KBM-7 (cell line): ENCODE measurements around the gene INKA2.
A peak's percentile ranks its signal among the peaks of the same experiment; 100 is the strongest.

Experiments used
- DNase-seq: peaks from one replicate; pipeline ENCODE4 v3.0.0-alpha.2; 2015
- in situ Hi-C: fragments of 300-500 bp; cut with MboI; formaldehyde crosslinking; loops from 2 replicates; pipeline ENCODE4 v1.14.3; 2020; ENCODE audit warnings: low sequenced_read_pairs, low pct_unique_long_range_greater_than_20kb, mixed read lengths

Gene INKA2

DNA sequence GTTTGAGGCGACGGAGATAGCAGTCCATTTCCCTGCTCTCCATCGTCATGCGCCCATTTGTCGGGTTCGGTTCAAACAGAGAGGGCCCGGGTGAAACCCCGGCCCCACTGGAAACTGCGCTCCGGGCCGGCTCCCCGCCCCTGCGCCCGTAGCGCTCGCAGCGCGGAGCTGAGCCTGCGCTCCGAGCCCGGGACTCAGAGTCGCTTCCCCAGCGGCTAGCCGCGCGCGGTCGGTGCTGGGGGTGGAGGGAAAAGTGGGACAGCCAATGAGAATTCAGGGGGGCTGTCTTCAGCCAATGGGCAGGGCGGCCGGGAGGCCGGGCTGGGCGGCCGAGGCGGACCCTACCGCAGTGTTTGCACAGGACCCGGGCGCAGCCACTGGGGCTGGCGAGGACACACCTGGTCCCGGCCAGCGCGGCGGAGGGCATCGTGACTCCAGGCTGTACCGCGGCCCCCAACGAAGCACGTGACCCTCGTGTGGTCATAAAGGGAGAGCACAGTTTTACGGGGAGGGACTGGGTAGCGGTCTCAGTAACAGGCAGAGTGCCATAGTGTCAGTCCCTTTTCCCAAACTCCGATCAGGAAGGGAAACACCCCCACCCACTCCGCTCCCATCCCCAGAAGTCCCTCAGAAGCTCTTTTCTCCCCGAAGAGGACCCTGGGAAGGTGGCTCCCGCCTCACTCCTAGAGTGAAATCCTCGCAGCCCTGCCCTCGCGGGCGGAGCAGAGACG lies at the start of gene INKA2:
Gene INKA2, minus strand, starts transcription at position 202 of the 731 bp plus-strand sequence. Its CDS starts 153 bp downstream, at position 49.
- in situ Hi-C loops: no loop called here
- peak; percentile 92 for DNase-seq

DNA sequence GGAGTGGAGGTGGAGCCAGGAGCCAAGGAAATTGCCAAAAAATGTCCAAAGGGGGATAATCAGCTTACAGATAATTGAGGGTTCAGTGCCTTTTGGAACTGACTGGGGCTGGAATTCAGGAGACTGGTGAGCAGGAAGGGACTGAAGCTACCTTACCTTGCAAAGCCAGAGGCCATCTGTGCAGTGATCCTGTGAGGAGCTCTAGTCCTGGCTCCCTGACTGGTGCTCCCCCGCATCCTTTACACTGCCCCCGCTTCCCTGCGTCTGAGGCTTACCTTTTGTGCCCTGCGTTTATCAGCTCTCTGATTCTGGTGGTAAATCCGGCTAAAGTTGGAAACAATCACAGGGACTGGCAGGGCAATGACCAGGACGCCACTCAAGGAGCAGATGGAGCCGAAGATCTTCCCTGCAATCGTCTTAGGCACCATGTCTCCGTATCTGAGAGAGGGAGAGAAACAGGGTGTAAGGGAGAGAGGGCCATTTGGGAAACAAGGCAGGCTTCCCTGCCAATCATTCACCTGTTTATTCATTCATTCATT lies 47.5 kb upstream of the INKA2 start:
- no peak for DNase-seq
- in situ Hi-C loops: no loop called here

DNA sequence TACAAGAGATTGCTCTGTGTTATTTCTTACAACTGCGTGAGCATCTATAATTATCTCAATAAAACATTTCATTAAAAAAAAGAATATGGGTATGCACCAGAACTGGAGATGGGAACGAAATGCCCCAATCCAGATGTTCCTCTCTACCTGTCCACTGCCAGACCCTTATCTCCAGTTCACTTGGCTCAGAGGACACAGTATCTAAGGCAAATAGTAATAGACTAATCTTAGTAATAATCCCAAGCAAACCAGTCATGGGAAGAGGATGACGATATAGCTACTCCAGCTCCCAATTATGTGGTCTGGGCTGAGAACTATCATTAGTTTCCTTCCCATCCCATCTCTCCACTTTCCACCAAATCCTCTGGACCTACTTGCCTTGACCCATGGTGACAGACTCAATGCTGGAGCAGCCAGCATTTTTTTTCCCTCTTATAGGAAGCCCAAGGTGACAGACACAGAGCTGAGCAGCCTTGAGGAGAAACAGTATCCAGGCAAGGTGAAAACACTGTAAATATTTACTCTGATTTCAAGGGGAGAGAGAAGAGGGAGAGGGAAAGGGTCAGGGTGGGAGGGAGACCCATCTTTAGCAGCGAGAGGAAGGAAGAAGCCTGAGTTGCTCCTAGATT lies 45.2 kb upstream of the INKA2 start:
- DNase-seq: no peak
- in situ Hi-C loops: no loop called here

DNA sequence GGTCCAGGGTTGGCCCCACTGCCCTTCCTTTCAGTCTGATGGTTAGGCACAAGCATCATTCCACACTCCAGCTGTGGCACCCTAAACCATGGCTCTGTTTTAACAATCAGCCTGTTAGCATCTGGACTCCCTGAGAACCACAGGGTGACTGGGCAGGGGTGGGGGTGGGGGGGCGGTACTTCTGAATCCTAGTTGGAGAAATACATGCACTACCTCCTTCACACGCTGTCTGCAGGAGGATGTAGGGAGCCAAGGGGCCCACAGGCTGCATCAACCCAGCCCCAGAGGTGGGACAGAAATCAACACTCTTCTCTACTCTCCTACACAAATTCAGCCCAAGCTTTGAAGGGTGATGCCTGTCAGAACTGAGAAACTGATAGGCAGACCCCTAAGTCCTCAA lies 40.4 kb upstream of the INKA2 start:
- in situ Hi-C loops: no loop called here
- no peak for DNase-seq

DNA sequence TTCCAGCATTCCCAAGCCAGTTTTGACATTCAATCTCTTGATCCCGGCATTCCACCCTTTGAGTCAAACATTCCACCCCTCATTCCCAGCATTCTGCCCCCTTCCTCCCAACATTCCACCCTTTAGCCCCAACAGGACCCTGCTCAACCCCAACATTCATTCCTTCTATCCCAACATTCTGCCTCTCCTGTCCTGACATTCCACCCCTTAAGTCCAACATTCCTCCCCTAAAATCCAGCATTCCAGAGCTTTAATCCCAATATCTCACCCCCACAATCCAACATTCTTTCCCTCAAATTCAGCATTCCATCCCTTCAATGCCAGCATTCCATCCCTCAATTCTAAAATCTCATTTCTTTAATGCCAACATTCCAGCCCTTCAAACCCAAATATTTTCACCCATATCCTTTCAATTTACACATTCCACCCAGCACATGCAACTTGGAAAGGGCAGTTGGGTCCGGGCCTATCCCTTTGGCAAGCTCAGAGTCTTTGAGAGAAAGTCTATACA lies 39.4 kb upstream of the INKA2 start:
- no peak for DNase-seq
- in situ Hi-C loops: no loop called here

DNA sequence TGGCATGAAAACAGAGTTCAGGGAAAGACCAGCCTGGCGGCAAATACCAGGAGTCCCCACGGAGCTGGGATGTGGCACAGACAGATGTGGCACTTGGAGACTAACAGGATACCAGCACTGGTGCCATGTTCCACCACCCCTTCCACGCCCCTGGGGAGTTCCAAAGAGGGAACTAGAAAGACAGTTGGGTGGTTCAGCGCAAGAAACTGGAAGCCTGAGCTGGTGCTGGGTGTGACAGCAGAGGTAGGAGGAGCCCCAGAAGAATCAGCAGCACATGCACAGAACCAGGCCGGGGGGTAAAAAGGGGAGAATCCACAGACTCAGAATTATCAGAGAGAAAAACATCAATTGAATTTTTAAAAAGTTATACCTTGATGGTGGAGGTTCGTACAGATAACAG lies 38.9 kb upstream of the INKA2 start:
- in situ Hi-C loops: no loop called here
- DNase-seq: no peak

DNA sequence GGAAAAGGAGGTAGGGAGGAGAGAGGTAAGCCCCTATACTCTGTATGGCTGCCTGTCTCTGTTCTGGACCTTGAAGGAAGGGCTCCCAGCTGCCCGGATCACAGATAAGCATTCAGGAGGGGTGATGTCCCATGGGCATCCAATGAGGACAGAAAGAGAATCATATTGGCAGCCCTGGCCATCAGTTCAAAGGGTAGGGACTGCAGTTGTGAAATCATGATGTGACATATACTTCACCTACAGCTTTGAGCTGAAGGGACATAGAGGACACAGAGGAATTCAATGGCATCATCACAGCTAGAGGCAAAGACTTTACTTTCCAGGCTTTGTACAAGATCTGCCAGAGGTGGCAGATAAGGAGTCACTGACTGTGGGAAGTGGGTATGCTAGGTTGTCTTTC lies 38.1 kb upstream of the INKA2 start:
- in situ Hi-C loops: no loop called here
- DNase-seq: no peak

DNA sequence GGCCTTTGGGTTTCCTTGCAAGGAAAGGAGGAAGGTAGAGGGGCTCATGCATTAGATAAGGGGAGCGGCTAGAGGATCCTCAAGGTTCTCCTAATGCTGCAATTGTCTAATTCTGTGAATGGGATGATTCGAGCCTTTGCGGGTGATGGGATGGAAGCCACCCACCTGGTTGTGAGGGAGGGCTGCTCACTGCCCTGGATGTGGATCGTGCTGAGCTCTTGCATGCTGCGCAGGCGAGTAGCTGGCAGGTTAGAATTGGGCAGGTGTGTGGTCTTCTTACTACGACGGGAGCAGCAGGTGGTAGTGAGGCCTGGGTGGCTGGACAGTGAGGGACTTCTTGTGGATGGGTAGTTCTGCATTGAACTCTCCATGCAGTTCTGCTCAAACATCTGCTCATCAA lies 37.7 kb upstream of the INKA2 start:
- in situ Hi-C loops: no loop called here
- no peak for DNase-seq

DNA sequence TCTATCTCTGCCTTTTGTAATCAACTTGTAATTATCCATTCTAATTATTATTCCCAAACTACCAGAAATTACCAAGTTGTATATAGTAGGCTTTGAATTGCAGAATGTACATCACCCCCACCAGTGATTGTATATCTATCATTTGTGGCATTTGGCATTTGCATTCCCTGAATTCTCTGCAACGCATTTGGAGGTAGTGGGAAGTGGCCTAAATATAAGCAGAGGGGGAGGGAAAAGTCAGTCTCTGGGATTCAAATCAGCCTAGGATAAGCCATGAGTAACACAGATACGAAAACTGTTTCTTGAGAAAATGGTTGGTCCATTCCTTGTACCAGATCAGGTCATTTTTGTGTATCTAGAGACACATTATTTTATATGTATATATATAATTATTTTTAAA lies 37.2 kb upstream of the INKA2 start:
- in situ Hi-C loops: no loop called here

DNA sequence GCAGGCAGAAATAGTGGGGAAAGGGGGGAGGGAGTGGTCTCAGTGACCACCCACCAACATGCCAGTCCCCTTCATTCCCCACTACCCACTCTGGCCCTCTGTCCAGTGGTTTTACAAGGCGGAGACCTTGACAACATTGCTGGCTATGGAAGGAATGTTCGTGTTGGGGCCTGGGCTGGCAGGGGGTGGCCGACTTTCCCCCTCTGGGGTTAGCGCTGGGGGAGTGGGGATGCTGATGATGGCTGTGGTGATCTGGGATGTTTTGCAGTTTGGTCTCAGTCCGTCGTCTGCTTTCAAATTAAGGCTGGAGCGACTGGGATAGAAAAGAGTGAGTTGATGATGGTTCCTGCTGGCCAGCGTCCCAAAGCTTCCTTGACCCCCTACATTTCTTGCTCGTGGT lies 36.8 kb upstream of the INKA2 start:
- in situ Hi-C loops: no loop called here
- DNase-seq: no peak

More for the DNA sequence above, 37.2 kb upstream of the INKA2 start:
- DNase-seq: no peak

DNA sequence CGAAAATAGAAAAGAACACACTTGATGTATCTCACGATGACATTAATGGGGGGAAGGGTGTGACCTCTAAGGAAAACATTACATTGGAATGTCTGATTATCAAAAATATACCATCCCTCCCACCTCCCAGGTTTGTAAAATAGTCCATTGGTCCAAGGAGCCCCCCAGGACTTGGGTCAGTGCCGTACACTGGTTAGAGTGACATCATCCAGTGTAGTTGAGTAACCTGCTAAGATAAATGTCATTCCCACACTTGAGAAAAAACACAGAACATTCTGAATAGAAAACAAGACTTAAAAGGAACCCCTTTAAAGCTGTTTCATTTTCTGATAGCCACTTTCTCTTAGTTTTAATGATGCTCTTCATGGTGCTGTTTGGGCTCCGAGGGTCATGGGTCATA lies 31.7 kb upstream of the INKA2 start:
- in situ Hi-C loops: no loop called here
- DNase-seq: no peak

DNA sequence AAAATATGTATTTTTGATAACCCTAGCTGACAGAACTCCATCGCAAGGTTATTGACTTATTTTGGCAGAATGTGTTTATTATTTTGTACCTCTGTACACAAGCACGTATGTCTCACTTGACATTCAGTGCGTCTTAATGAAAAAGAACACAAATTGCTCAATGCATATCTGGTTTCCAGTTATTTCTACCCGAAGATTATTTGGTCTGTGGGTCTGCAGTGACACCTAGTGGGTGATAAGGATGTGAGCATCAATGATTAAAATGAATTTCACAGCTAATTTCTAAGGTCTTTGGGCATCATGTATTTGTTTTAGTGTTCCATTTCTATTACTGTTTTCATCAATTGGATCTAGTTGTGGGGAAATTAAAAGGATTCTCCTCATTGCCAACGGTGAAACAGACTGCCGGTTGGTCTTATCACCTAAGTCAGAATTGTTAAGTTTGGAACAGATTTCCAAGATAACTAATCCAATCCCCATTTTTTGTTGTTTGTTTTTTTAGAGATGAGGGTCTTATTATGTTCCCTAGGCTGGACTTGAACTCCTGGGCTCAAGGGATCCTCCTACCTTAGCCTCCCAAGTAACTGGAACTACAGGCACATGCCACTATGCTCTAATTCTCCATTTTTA lies 30.4 kb upstream of the INKA2 start:
- in situ Hi-C loops: loop anchor here (10.0 kb wide), 1 partner anchor 545 kb away; the partner anchor contains the start of gene CHI3L2
- DNase-seq: peak; percentile 50

DNA sequence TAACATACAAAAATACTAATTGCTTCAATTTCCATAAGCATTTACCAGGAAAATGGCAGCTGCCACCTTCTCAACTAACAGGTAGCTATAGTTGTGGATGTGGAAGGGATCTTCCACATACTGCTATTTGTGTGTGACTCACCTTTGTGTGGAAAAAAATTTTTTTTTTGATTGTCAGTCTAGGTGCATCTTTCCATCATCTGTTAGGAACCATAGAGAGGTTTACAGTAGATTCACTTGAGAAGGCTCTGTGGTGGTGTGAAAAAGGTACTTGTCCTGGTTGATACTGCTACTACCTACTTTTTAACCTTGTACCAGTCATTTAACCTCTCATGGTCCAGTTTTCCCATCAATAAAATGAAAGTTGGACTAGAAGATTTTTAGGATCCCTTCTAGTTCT lies 29.4 kb upstream of the INKA2 start:
- no peak for DNase-seq
- in situ Hi-C loops: loop anchor here (10.0 kb wide), 1 partner anchor 544 kb away; the partner anchor contains the start of gene CHI3L2

DNA sequence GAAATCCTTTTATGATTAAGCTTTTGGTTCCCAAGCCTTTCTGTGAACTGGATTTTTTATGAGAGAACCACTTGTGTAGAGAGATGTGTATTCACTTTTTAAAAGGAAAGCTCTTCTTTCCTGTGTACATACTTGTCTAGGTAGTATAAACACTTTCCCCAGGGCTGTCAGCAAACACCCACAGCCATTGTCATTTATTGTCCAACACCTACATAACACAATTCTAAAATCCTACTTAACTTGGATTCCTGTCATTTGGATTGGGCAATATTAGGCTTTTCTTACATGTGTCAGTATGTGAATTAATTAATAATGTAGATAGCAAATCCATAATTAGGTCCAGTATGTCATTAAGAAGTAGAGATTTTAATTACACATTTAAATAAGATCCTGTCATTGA lies 28.8 kb upstream of the INKA2 start:
- DNase-seq: no peak
- in situ Hi-C loops: loop anchor here (10.0 kb wide), 1 partner anchor 543 kb away; the partner anchor contains the start of gene CHI3L2

DNA sequence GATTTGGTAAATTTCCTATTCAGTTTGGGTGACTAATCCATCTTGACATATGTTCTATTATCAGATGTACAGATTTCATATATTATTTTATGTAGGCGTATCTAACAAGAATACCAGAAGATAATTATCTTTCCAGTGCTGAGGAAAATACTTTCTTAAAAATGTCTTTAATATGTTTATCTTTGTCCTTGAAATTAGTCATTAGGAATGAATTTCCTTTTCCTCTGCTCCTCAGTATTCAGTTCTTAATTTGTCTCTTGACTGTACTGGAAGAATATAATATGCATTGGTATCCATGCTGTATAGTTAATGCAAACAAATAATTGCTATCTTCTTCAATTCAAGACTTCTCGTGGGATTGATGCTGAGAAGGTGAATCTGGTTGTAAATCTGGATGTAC lies 23.1 kb upstream of the INKA2 start:
- in situ Hi-C loops: loop anchor here (10.0 kb wide), 1 partner anchor 538 kb away; the partner anchor contains the start of gene CHI3L2
- no peak for DNase-seq

DNA sequence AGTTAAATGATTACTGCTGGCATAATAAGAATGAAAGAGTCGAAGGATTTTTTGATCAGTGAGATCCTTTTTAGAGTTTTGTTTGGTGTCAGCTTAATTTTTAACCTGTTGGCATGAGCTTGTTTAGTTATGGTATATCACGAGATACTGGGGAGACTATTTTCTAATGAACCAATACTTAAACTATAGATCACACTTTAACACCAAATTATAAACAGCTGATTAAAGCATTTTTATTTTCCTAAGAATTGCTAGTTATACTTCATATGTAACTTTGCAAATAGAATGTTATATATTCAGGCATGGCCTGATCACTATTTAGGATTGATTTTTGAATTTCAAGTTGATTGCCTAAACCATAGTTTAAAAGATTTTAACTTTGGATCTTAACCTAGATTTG lies 22.5 kb upstream of the INKA2 start:
- in situ Hi-C loops: loop anchor here (10.0 kb wide), 1 partner anchor 537 kb away; the partner anchor contains the start of gene CHI3L2
- no peak for DNase-seq

DNA sequence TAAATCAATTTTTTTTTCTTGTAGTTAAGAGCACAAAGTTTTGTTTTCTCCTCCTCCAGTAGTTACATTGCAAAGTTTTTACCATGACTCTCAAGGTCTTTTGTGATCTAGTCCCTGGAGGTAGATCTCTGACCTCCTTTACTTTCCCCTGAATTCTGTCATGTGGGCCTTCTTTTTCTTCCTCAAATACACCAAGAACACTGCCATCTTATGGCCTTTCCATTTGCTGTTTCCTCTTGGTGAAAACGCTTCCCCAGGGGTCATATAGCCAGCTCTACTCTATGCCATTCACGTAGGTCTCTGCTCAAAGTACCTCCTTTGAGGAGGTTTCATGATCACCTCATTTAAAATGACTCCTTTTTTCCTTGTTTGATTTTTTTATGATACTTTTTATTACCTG lies 19.2 kb upstream of the INKA2 start:
- peak; percentile 53 for DNase-seq
- in situ Hi-C loops: no loop called here

DNA sequence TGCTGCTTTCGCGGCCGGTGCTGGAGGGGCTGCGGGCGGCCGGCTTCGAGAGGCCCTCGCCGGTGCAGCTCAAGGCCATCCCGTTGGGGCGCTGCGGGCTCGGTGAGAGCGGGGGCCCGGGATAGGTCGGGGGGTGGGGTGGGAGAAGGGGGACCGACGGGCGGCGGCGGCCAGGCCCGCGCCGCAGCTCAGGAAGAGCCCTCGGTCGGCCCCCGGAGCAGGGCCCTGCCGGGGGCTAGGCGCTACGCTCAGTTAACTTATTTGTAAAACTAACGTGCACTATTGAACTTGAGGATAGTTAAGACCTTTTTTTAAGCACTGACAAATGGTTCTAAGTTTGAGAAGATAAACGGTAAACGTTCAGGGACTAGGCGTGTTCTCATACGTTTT lies 16.9 kb upstream of the INKA2 start:
- DNase-seq: no peak
- in situ Hi-C loops: no loop called here

DNA sequence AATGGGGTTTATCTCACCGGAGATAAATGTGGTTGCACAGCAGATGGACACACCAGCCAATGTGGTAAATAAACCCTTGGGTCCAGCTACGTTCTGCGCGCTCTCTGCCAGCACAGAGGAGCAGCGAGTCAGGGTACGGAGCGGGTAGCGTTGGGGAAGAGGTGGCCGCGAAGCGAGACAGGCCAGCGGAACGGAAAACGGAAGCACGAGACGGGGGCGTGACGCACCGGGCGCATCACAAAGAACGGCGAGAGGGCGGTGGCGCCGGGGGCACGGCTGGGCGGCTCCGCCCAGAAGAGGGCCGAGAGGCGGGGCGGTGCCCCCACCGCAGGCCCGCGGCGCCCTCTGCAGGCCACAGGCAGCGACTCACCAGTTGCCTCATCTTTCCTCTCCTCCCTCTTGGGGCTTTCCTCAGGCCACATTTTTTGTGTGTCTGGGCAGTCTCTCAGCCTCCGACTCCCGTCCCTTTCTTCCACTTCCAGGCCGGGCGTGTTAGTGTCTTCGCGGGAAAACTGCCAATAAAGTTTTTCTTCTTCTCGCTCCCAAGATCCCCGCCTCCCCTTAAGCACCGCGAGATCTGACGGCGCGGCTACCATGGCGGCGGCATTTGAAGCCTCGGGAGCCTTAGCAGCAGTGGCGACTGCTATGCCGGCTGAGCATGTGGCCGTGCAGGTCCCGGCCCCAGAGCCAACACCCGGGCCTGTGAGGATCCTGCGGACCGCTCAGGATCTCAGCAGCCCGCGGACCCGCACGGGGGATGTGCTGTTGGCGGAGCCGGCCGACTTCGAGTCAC lies 16.3 kb upstream of the INKA2 start, which contains the start of gene DDX20:
Gene DDX20, plus strand, starts transcription at position 571 of the 793 bp plus-strand sequence. Its CDS starts 24 bp downstream, at position 595.
- in situ Hi-C loops: no loop called here
- peak; percentile 98 for DNase-seq
